A549 treated with AZD9567 at 1 μM for 4 hours (cell line): ENCODE results near the gene ADAMTS13. TPM values are rescaled to one million over a fixed set of nuclear protein-coding genes. Genes with fewer than 3 reads are reported as not detected.

ENCODE experiments used
- total RNA-seq: library from RNA; stranded (reverse); fragments of 200-300 nt; extraction: Qiagen RNA extraction; gene quantifications from 5 replicates; pipeline ENCODE4 v1.2.3, GENCODE V29; 2022; ENCODE audit not compliant: insufficient read depth

The ADAMTS13 gene
- 0.46 to 3.2 TPM (median 0.55 TPM) in 5 replicates for total RNA-seq

DNA sequence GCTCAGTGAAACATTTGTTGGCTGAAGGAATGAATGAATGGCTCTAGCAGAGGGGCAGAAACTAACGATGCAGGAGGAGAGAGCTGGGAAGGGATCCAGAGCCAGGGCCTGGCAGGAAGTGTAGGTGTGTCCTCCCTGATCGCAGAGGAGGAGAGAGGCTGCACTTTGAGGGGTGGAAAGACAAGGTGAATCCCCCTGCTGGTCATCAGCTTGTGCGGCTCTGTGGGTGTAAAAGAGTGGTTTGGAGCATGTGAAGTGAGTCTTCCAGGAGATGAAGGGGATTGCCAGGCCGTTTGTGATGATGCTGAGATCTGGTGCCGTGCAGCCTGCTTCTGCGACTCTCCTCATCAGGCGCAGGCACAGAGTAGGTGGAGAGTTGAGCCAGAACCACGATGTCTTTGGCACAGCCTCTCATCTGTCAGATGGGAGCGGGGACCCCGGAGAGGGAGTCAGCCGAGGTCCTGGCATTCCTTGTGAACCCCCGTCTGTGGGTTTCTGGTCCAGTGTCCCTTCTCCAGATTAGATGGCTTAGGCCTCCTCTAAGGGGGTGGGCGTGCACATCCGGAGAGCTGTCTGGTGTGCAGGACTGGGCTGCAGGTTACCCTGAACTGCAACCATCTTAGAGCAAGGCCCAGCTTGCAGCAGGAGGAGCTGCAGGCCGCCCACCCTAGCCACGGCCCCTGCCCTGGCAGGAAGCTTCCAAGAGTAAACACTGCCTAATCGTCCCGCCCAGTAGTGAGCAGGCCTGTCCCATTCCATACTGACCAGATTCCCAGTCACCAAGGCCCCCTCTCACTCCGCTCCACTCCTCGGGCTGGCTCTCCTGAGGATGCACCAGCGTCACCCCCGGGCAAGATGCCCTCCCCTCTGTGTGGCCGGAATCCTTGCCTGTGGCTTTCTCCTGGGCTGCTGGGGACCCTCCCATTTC lies at the start of gene ADAMTS13:
ADAMTS13 (plus strand) TSS at position 753 of the 928 bp plus-strand sequence; CDS start at position 830, 77 bp downstream.

DNA sequence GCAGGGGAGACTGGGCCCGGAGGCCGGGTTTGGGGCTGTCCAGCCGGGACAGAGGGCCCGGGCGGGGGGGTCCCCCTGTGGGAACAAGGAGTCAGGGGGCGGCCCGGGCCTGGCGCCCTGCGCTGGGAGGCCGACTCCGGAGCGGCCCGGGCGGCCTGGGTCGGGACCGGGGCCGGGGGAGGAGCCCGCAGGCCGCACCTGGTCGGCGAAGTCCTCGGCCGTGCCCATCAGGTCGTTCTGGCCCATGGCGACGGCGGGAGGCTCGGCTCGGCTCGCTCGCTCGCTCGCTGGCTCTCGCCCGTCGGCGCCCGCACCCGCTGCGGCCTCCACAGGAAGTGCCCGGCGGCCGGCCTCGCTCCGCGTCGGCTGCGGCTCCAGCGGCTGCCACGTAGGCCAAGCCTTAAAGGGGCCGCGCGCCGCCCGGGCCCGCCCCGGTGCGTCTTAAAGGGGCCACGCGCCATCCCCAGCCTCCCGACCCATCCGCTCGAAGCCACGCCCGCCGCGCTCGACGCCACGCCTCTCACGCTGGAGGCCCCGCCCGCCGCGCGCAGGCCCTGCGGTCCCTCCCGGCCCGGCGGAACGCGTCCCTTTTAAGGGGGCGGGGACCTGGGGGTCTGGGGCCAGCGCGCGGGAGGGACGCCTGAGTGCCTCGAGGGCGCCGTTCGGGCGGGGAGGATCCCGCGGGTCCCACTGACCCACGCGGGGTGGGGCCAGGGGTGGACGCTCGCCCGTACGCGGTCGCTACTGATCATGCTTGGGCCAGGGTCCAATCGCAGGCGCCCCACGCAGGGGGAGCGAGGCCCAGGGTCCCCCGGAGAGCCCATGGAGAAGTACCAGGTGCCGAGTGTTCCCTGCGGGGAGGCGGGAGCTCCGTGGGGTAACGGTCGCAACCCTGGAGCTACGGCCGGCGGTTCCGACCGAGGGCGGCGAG lies 46.2 kb upstream of the ADAMTS13 start, which contains the start of the genes STKLD1 and SURF4:
STKLD1 (plus strand) TSS at position 643 of the 931 bp plus-strand sequence; CDS start at position 751, 108 bp downstream.
SURF4 (minus strand) TSS at position 337 of the 931 bp plus-strand sequence; CDS start at position 246, 91 bp downstream.

DNA sequence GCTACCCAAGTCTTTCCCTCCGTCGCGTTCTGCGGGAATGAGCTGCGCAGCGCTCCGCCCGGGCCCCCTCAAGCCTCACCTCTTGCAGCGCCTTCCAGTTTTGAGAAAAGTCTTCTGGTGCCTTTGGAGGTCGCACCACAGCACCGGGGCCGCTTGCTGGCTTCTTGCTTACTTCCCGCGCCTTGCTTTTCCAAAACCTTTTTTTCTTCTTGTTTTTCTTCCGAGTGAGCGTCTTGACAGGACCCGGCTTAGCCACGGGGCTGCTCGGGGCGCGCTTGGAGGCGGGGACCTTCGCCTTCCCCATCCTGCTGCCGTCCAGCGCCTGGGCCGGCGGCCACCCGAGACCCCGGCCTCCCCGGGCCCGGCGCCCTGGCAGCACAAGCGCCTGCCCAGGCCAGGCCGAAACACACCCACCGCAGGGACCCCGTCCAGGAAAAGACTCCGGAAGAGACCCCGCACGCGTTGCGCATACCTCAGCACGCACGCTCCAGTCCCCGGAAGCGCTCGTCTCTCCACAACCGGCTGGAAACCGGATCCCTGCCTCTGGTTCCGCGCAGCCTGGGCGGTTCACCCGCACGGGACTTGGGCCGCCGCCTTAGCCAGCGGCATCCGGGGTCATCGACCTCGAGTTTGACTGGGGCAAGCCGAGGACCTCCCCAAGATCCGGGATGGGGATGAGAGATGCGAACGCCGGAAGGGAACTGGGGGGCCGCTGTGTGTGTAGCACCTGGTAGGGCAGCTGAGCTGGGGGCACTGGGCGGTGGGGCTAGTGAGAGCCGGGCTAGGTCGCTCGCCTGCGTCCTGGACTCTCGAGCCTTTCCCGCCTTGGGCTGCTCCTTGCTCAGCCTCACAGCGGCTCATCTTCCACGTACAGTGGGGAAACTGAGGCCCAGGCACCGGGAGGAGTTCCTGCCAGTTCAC lies 4.4 kb upstream of the ADAMTS13 start, which contains the start of gene REXO4:
REXO4 (minus strand) TSS at position 470 of the 921 bp plus-strand sequence; CDS start at position 304, 166 bp downstream.

DNA sequence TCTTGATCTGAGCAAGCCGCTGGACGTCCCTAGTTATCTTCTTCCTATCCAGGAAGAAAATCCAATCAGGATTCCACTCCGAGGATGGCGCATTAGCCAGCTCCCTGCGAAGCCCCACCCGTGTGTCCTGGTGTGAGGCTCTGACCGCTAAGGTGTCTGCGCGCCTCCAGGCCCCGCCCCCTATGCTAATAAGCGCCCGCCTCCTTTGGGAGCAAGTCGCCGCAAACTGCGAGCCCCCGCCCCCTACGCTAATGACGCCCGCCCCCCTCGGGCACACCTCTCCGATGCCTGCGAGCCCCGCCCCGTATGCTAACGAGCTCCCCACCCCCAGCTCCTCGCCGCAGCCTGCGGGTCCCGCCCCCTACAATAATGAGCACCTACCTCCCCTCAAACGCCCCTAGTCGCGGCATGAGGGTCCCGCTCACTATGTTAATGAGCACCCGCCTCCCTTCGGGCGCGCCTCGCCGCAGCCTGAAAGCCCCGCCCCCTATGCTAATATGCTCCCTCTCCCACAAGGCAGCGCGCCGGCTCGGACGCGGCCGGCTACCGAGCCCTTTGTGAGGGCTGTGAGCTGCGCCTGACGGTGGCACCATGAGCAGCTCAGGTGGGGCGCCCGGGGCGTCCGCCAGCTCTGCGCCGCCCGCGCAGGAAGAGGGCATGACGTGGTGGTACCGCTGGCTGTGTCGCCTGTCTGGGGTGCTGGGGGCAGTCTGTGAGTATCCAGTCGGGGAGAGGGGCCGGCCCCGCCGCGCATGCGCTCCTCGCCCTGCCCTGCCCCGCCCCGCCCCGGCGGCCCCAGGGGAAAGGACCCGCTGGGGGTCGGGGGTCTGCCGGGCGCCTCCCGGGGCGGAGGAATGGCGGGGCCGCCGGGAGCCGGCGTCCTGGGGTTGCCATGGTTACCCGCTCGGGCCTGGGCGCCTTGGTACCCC lies 37.6 kb downstream of the ADAMTS13 start, which contains the start of gene CACFD1:
CACFD1 (plus strand) TSS at position 503 of the 929 bp plus-strand sequence; CDS start at position 592, 89 bp downstream.

DNA sequence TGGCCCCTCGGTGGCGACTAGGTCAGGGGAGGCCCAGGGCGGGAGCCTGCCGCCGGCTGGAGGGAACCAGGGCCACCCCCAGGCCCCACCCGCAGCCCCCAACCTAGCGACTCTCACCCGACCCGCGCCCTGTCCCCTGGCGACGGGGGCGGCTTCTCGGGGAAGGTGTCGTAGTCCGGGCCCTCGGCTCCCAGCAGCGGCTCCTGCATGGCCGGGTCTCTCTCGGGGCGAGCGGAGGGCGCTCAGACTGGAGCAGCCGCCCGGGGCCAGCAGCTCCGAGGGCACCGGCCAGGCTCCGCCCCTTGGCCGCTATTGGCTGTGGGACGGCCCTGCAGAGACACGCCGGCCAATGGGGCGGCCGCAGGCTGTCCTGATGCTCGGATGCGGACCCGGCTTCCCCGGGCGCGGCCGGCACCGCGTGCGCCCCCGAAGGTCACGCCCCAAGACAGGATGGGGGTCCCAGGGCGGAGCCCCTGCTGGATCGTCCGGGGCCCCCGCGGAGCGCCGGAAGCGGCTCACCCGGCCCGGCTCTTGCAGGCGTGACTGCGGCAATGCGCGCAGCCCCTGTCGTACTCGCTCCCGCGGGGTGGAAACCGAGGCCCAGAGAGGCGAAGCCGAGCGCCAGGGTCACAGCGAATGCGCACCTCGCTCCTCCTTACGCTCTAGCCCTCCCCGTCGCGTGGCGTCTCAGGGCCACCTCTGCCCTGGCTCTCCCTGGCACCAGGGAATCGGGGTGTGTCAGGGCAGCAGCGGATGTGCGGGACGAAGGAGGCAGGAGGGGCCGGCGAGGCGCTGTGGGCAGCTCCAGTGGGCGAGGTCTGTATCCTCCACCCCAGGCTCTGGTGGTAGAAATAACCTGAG lies 56.9 kb downstream of the ADAMTS13 start, which contains the start of gene SLC2A6:
SLC2A6 (minus strand) TSS at position 249 of the 861 bp plus-strand sequence; CDS start at position 209, 40 bp downstream.

Other genes starting within 250 kb of the ADAMTS13 start
- gene OBP2B, start 213.1 kb upstream of the ADAMTS13 start, total RNA-seq = not detected in 5 replicates
- gene ABO, start 147.2 kb upstream of the ADAMTS13 start, total RNA-seq = not detected in 5 replicates
- 18.0 to 32.3 TPM (median 26.1 TPM) in 5 replicates for gene SURF6, start 86.2 kb upstream of the ADAMTS13 start, total RNA-seq
- 22.0 to 29.7 TPM (median 28.3 TPM) in 5 replicates for gene MED22, start 74.2 kb upstream of the ADAMTS13 start, total RNA-seq
- 3,359 to 3,571 TPM (median 3,504 TPM) in 5 replicates for gene RPL7A, start 74.1 kb upstream of the ADAMTS13 start, total RNA-seq
- gene SURF1, start 65.9 kb upstream of the ADAMTS13 start, total RNA-seq = 43.9 to 54.8 TPM (median 47.5 TPM) in 5 replicates
- gene SURF2, start 65.8 kb upstream of the ADAMTS13 start, total RNA-seq = 38.4 to 57.3 TPM (median 52.3 TPM) in 5 replicates
- gene SURF4, start 46.3 kb upstream of the ADAMTS13 start, total RNA-seq = 191 to 201 TPM (median 199 TPM) in 5 replicates
- gene STKLD1, start 46.0 kb upstream of the ADAMTS13 start, total RNA-seq = 0.54 to 1.1 TPM (median 0.81 TPM) in 4 of 5 replicates, not detected in the other
- gene REXO4, start 4.4 kb upstream of the ADAMTS13 start, total RNA-seq = 32.2 to 36.8 TPM (median 33.9 TPM) in 5 replicates
- 4.1 to 5.8 TPM (median 4.6 TPM) in 5 replicates for gene CACFD1, start 37.6 kb downstream of the ADAMTS13 start, total RNA-seq
- gene SLC2A6, start 56.7 kb downstream of the ADAMTS13 start, total RNA-seq = 18.5 to 22.2 TPM (median 21.0 TPM) in 5 replicates
- not detected in 5 replicates for gene MYMK, start 102.6 kb downstream of the ADAMTS13 start, total RNA-seq
- gene ADAMTSL2, start 112.3 kb downstream of the ADAMTS13 start, total RNA-seq = 0.05 TPM in 1 of 5 replicates, not detected in the others
- gene FAM163B, start 187.0 kb downstream of the ADAMTS13 start, total RNA-seq = not detected in 5 replicates
- gene DBH, start 214.0 kb downstream of the ADAMTS13 start, total RNA-seq = not detected in 5 replicates